Hepatic stellate cell (primary cell): ENCODE data around the gene PARD3.
A peak's percentile ranks its signal among the peaks of the same experiment; 100 is the strongest.
"Not testable (repeated sequence)": the region's sequence is repeated elsewhere in the genome, so short reads cannot be mapped to it uniquely, and the experiment has no call there.

Experiments used
- DNase-seq: peaks from one replicate; pipeline ENCODE4 v3.0.0; 2011; ENCODE audit warnings: low spot score

The PARD3 gene

GRCh38 chr10:34648919-34649318, 166.2 kb downstream of the PARD3 start:
- no peak for DNase-seq

- no peak for DNase-seq
Observed at GRCh38 chr10:34647875-34648865, 166.9 kb downstream of the PARD3 start.

- DNase-seq, result no peak
Observed at GRCh38 chr10:34647160-34647559, 167.9 kb downstream of the PARD3 start.

GRCh38 chr10:34646331-34646730, 168.8 kb downstream of the PARD3 start:
- no peak for DNase-seq

- not testable (repeated sequence) for DNase-seq
Observed at GRCh38 chr10:34644815-34645214, 170.3 kb downstream of the PARD3 start.

- DNase-seq, result no peak
Observed at GRCh38 chr10:34644224-34644623, 170.9 kb downstream of the PARD3 start.

GRCh38 chr10:34643620-34644019, 171.5 kb downstream of the PARD3 start:
- DNase-seq, result no peak

- no peak for DNase-seq
Observed at GRCh38 chr10:34641913-34642558, 173.1 kb downstream of the PARD3 start.

- no peak for DNase-seq
Observed at GRCh38 chr10:34641147-34641912, 173.8 kb downstream of the PARD3 start.

GRCh38 chr10:34638406-34639054, 176.6 kb downstream of the PARD3 start:
- peak; percentile 66 for DNase-seq

- DNase-seq, result peak; percentile 34
Observed at GRCh38 chr10:34637418-34637911, 177.6 kb downstream of the PARD3 start.

- DNase-seq, result no peak
Observed at GRCh38 chr10:34635111-34635510, 180.0 kb downstream of the PARD3 start.

GRCh38 chr10:34633374-34633773, 181.7 kb downstream of the PARD3 start:
- DNase-seq, result no peak

GRCh38 chr10:34629084-34629483, 186.0 kb downstream of the PARD3 start:
- no peak for DNase-seq

- DNase-seq, result peak; percentile 33
Observed at GRCh38 chr10:34628174-34628796, 186.8 kb downstream of the PARD3 start.

GRCh38 chr10:34627741-34628140, 187.4 kb downstream of the PARD3 start:
- DNase-seq, result no peak

- DNase-seq, result no peak
Observed at GRCh38 chr10:34627331-34627730, 187.8 kb downstream of the PARD3 start.

- DNase-seq, result no peak
Observed at GRCh38 chr10:34626158-34626880, 188.8 kb downstream of the PARD3 start.

GRCh38 chr10:34624323-34625153, 190.6 kb downstream of the PARD3 start:
- no peak for DNase-seq

GRCh38 chr10:34622945-34623344, 192.2 kb downstream of the PARD3 start:
- DNase-seq, result no peak
